GM12878 (cell line): ENCODE results near the gene SORBS1. TPM values are rescaled to one million over a fixed set of nuclear protein-coding genes. Genes with fewer than 3 reads are reported as not detected.

Experiments
- ATAC-seq: fragments of 200-7000 bp; cut with Tn5 transposase; 3 replicates; pipeline ENCODE4 v1.9.1; 2020; ENCODE audit warnings: mild to moderate bottlenecking, moderate library complexity
- BruUV-seq: library from RNA; stranded (reverse); fragments of 400-500 nt; replicated peaks from 2 replicates; lab custom pipeline; 2021; lab: Mats Ljungman, UMichigan
- CTCF ChIA-PET: fragments of 300-600 bp; sonication (Branson Sonifier 250); formaldehyde crosslinking; extraction: SDS; loops from one replicate; lab custom pipeline; 2021; ENCODE audit warnings: inconsistent platforms; lab: Yijun Ruan, JAX
- POLR2A ChIA-PET: fragments of 350-600 bp; formaldehyde crosslinking; extraction: SDS; loops from one replicate; lab custom pipeline; 2021; ENCODE audit warnings: inconsistent platforms; lab: Charles Lee
- RAD21 ChIA-PET: fragments of 300-600 bp; sonication (Branson Sonifier 250); formaldehyde crosslinking; loops from one replicate; lab custom pipeline; 2023; ENCODE audit warnings: antibody characterized with exemption; ENCODE audit not compliant: unreplicated experiment; lab: Charles Lee
- SMC1A ChIA-PET: fragments of 300-600 bp; sonication (Branson Sonifier 250); formaldehyde crosslinking; loops from one replicate; lab custom pipeline; 2023; ENCODE audit not compliant: unreplicated experiment, uncharacterized antibody; lab: Charles Lee
- DNase-seq: peaks from one replicate; pipeline ENCODE4 v3.0.0-alpha.2; 2011; ENCODE audit warnings: low read depth, low spot score
- FAIRE-seq: peaks from 3 replicates; lab custom pipeline; 2011; peaks lifted over from hg19 to GRCh38; lab: Jason Lieb, UNC
- H2AFZ ChIP-seq: 2 replicates; pipeline ENCODE4 v1.6.0; 2011; ENCODE audit warnings: low read depth, low read length, control low read depth; ENCODE audit not compliant: control insufficient read depth
- H3K27ac ChIP-seq: 2 replicates; pipeline ENCODE4 v1.5.1; 2011; ENCODE audit warnings: control low read depth; ENCODE audit not compliant: control insufficient read depth, insufficient read depth
- H3K27me3 ChIP-seq, 2 experiments: replicated peaks in 1 of 2; 2 replicates each; pipeline versions ENCODE4 v1.6.0 to v1.6.1; 2011; ENCODE audit warnings: low read length in 1 of 2; ENCODE audit not compliant: control insufficient read depth in 2 of 2, insufficient read depth in 2 of 2
- H3K36me3 ChIP-seq, 2 experiments: 2 replicates each; pipeline ENCODE4 v1.5.1; 2011; ENCODE audit warnings: low read length in 1 of 2; ENCODE audit not compliant: control insufficient read depth in 2 of 2, insufficient read depth in 2 of 2
- H3K4me1 ChIP-seq: 2 replicates; pipeline ENCODE4 v1.6.1; 2011; ENCODE audit warnings: mild to moderate bottlenecking, low read length, moderate library complexity, mixed read lengths; ENCODE audit not compliant: control insufficient read depth, insufficient read depth
- H3K4me2 ChIP-seq: 2 replicates; pipeline ENCODE4 v1.6.0; 2011; ENCODE audit warnings: control low read depth; ENCODE audit not compliant: control insufficient read depth, insufficient read depth
- H3K4me3 ChIP-seq: fragments of 200-600 bp; sonication (generic); 2 replicates; pipeline ENCODE4 v1.5.1; 2016
- H3K79me2 ChIP-seq: 2 replicates; pipeline ENCODE4 v1.6.0; 2011; ENCODE audit warnings: low read length; ENCODE audit not compliant: control insufficient read depth, insufficient read depth
- H3K9ac ChIP-seq: 2 replicates; pipeline ENCODE4 v1.8.0; 2011; ENCODE audit warnings: low read length, control low read depth, mixed read lengths; ENCODE audit not compliant: control insufficient read depth, insufficient read depth
- H3K9me3 ChIP-seq: replicated peaks from 3 replicates; pipeline ENCODE4 v1.5.1; 2011; ENCODE audit warnings: mild to moderate bottlenecking, low read length; ENCODE audit not compliant: control insufficient read depth, insufficient read depth
- H4K20me1 ChIP-seq: 2 replicates; pipeline ENCODE4 v1.6.0; 2011; ENCODE audit not compliant: control insufficient read depth, insufficient read depth
- NKRF ChIP-seq: fragments of 450-650 bp; conservative IDR thresholded peaks from 2 replicates; pipeline ENCODE4 v1.6.1; 2017; ENCODE audit warnings: mild to moderate bottlenecking, moderate library complexity
- REST ChIP-seq: IDR thresholded peaks from 2 replicates; pipeline ENCODE4 v1.6.1; 2012; ENCODE audit warnings: mild to moderate bottlenecking, low read depth, low read length
- SMAD1 ChIP-seq: fragments of 450-650 bp; IDR thresholded peaks from 2 replicates; pipeline ENCODE4 v1.6.1; 2018; ENCODE audit warnings: mild to moderate bottlenecking, low read depth; ENCODE audit not compliant: partially characterized antibody
- SMC3 ChIP-seq: IDR thresholded peaks from 2 replicates; pipeline ENCODE4 v1.6.1; 2011; ENCODE audit warnings: low read length, improper control_type of control experiment, borderline replicate concordance
- USF1 ChIP-seq: IDR thresholded peaks from 2 replicates; pipeline ENCODE4 v1.6.1; 2011; ENCODE audit warnings: borderline replicate concordance, low read depth, mild to moderate bottlenecking, moderate library complexity, mixed read lengths, low read length; ENCODE audit not compliant: insufficient read depth; ENCODE audit errors: extremely low read length
- ZBED1 ChIP-seq: IDR thresholded peaks from 2 replicates; pipeline ENCODE4 v1.6.1; 2016; ENCODE audit warnings: borderline replicate concordance
- ZBTB4 ChIP-seq: fragments of 450-650 bp; formaldehyde crosslinking; IDR thresholded peaks from 2 replicates; pipeline ENCODE4 v1.4.0; 2022; ENCODE audit warnings: mild to moderate bottlenecking, moderate library complexity
- WGBS: methylation state at CpG from one replicate; pipeline ENCODE4 v1.1.6; 2016; ENCODE audit warnings: low lambda C conversion rate; ENCODE audit not compliant: insufficient replicate concordance, insufficient coverage; ENCODE audit errors: missing lambda C conversion rate; 5-methylcytosine and 5-hydroxymethylcytosine counted together
- in situ Hi-C: fragments of 300-500 bp; cut with MboI; formaldehyde crosslinking; loops from 9 replicates; pipeline ENCODE4 v1.14.3; 2018; ENCODE audit warnings: mixed read lengths
- intact Hi-C: fragments of 100-400 bp; cut with micrococcal nuclease; formaldehyde crosslinking; loops from one replicate; pipeline ENCODE4 v1.14.2; 2022; ENCODE audit not compliant: unreplicated experiment
- polyA plus RNA-seq, 11 experiments: library from polyadenylated mRNA; depleted of rRNA in 4 of 11; unstranded in 6 of 11; stranded (reverse) in 5 of 11; fragments of >200 nt; fragmentation: Nextera tagmentation in 4 of 11; fragmentation: Illumina TruSeq in 1 of 11; extraction: Ambion mirVana in 4 of 11; extraction: Trizol in 1 of 11; gene quantifications; 1 replicate in 1 of 11; 2 replicates in 10 of 11; pipeline versions ENCODE4 v1.2.1 to v1.2.3, GENCODE V29; 2011 to 2016; ENCODE audit warnings: inconsistent platforms in 2 of 11, missing spikeins in 2 of 11, low read depth in 1 of 11
- total RNA-seq, 4 experiments: library from RNA; depleted of rRNA in 3 of 4; stranded (reverse); fragments of >200 nt in 3 of 4; fragmentation: Illumina TruSeq in 1 of 4; extraction: Trizol in 1 of 4; gene quantifications; 2 replicates each; pipeline versions ENCODE4 v1.2.1 to v1.2.3, GENCODE V29; 2013 to 2021

The SORBS1 gene
- total and polyA plus RNA-seq, 10 of the 15 experiments (the other 5 are each of a cell fraction or from before 2014, with no cell fraction given): 0.13 to 0.75 (median 0.39) TPM

- TF ChIP-seq NKRF: no peak
- no peak for TF ChIP-seq ZBED1
- no peak for TF ChIP-seq ZBTB4 (CRISPR knock-in tag)
Observed at GRCh38 chr10:95389982-95390381, 171.2 kb downstream of the SORBS1 start (continued).

GRCh38 chr10:95389176-95389575 is 172.0 kb downstream of the SORBS1 start:
- H2AFZ ChIP-seq: no peak overlapping the region
- no peaks in the 10 kb centered on the region for H3K79me2 ChIP-seq
- no peaks in the 10 kb centered on the region for H4K20me1 ChIP-seq
- in situ Hi-C loops (no loop called here), intact Hi-C loops (no loop called here)
- no peak overlapping the region for H3K4me2 ChIP-seq
- SMC1A ChIA-PET: interaction anchor here (0.7 to 13.6 kb wide), 5 partner anchors 10 to 115 kb away, joined by 3 to 153 read pairs (median 4); no protein-coding TSS in a partner anchor
- BruUV-seq: no TSS peak
- peaks cover 48% of the 10 kb centered on the region for H3K4me1 ChIP-seq
- WGBS: 30% methylated on average over 2 of the region's 2 CpGs
- H3K9ac ChIP-seq: no peak overlapping the region
- no peaks in the 10 kb centered on the region for H3K27me3 ChIP-seq
- no peak overlapping the region for H3K4me3 ChIP-seq
- TF ChIP-seq REST (no peak), USF1 (no peak), SMC3 (no peak), SMAD1 (no peak)
- CTCF ChIA-PET: interaction anchor here (0.9 to 5.2 kb wide), 6 partner anchors 13 to 213 kb away, joined by 3 to 100 read pairs (median 5); no protein-coding TSS in a partner anchor
- RAD21 ChIA-PET: interaction anchor here (1.3 to 8.0 kb wide), 5 partner anchors 13 to 143 kb away, joined by 3 to 67 read pairs (median 4); no protein-coding TSS in a partner anchor
- POLR2A ChIA-PET: interaction anchor here (1.1 to 3.4 kb wide), 2 partner anchors 9 to 11 kb away, joined by 3 to 13 read pairs; no protein-coding TSS in a partner anchor
- DNase-seq (no peak), FAIRE-seq (no peak), ATAC-seq (no peak)
- H3K9me3 ChIP-seq: no peaks in the 10 kb centered on the region
- H3K27ac ChIP-seq: no peak overlapping the region
- H3K36me3 ChIP-seq: no peaks in the 10 kb centered on the region
